ENCODE measurements around the gene FARP2. TPM values are rescaled to one million over a fixed set of nuclear protein-coding genes. Genes with fewer than 3 reads are reported as not detected.

FARP2 gene
- total and polyA plus RNA-seq, 10 of the 15 experiments (the other 5 are each of a cell fraction or from before 2014, with no cell fraction given), result 5.5 to 67.5 (median 36.8) TPM

GRCh38 chr2:241368643-241369042 lies 12.6 kb downstream of the FARP2 start:
- DNase-seq (ENCODE audit: low read depth, low spot score), result no peak
- Histone ChIP-seq H4K20me1 (ENCODE audit: control insufficient read depth, insufficient read depth) (no peaks in the 10 kb centered on the region), H3K4me1 (ENCODE audit: control insufficient read depth, insufficient read depth, low read length) (peaks cover 38% of the 10 kb centered on the region), H3K4me2 (ENCODE audit: control insufficient read depth, insufficient read depth) (0 out of 2 replicates have a peak overlapping the region, but pooled peaks have one; percentile 46), H3K79me2 (ENCODE audit: control insufficient read depth, insufficient read depth, low read length) (peaks cover 73% of the 10 kb centered on the region), H2AFZ (ENCODE audit: control insufficient read depth, low read depth, low read length) (no peak overlapping the region), H3K27me3 (replicated peaks in 1 of 2; ENCODE audit: control insufficient read depth in 2 of 2, insufficient read depth in 2 of 2, low read length in 1 of 2) (no peaks in the 10 kb centered on the region), H3K9me3 (replicated peaks; ENCODE audit: control insufficient read depth, insufficient read depth, low read length) (no peaks in the 10 kb centered on the region), H3K36me3 (ENCODE audit: control insufficient read depth in 2 of 2, insufficient read depth in 2 of 2, low read length in 1 of 2) (peaks cover 0 to 4% of the 10 kb centered on the region in 2 experiments; a peak in 1 of 4 replicates), H3K27ac (ENCODE audit: control insufficient read depth, insufficient read depth) (peak overlapping the region; percentile 18; the same call in 1 of the 2 replicates), H3K4me3 (no peak overlapping the region), H3K9ac (ENCODE audit: control insufficient read depth, insufficient read depth, low read length) (no peak overlapping the region)
- no peak for ATAC-seq
- no peak for FAIRE-seq
- ChIA-PET SMC1A (ENCODE audit: uncharacterized antibody, unreplicated experiment) (interaction anchor here (0.7 to 12.9 kb wide), 6 partner anchors 7 to 124 kb away, joined by 3 to 239 read pairs (median 31); no protein-coding TSS in a partner anchor), RAD21 (ENCODE audit: unreplicated experiment) (interaction anchor here (1.2 to 4.5 kb wide), 3 partner anchors 10 to 23 kb away, joined by 3 to 30 read pairs (median 30); no protein-coding TSS in a partner anchor), CTCF (interaction anchor here (0.9 to 6.3 kb wide), 3 partner anchors 9 to 48 kb away, joined by 3 to 55 read pairs (median 19); no protein-coding TSS in a partner anchor), POLR2A (interaction anchor here (1.1 to 2.4 kb wide), 3 partner anchors 9 to 23 kb away, joined by 3 to 26 read pairs (median 5); partner anchors contain the start of gene FARP2)
- BruUV-seq (replicated peaks), result no TSS peak
- 94% methylated on average over 3 of the region's 3 CpGs for WGBS (ENCODE audit: insufficient coverage, insufficient replicate concordance, low lambda C conversion rate, missing lambda C conversion rate)
- TF ChIP-seq HSF1 (IDR thresholded peaks at IDR 0.05; ENCODE audit: low read depth, low read length), result no peak
- no peak for TF ChIP-seq SP1 (IDR thresholded peaks at IDR 0.05; ENCODE audit: low read depth, low read length)
- TF ChIP-seq SREBF2 (IDR thresholded peaks at IDR 0.05; ENCODE audit: low read length), result no peak
- no peak for TF ChIP-seq EGR1 (IDR thresholded peaks at IDR 0.05; ENCODE audit: borderline replicate concordance in 1 of 2, low read depth in 2 of 2, low read length in 2 of 2)
- TF ChIP-seq PAX8 (IDR thresholded peaks at IDR 0.05), result no peak
- intact Hi-C loops (cut with micrococcal nuclease; ENCODE audit: unreplicated experiment), result no loop called here
- in situ Hi-C loops (cut with MboI), result no loop called here

Measured in GM12878 (cell line).